Measurements from ENCODE around the gene HAUS7. TPM values are rescaled to one million over a fixed set of nuclear protein-coding genes. Genes with fewer than 3 reads are reported as not detected.

The HAUS7 gene
- total RNA-seq, 2 donors from 2014 or later: 18.1 to 35.7 TPM

- intact Hi-C loops (cut with DNase I): no loop called here
- TF ChIP-seq POLR2AphosphoS5 (IDR thresholded peaks at IDR 0.05) (no peak), CTCF (IDR thresholded peaks at IDR 0.05) (no peak)
- no peak overlapping the region for H3K4me3 ChIP-seq
- no peaks in the 10 kb centered on the region for H3K27me3 ChIP-seq (replicated peaks; ENCODE audit: insufficient read depth)
- H3K9me3 ChIP-seq: no peaks in the 10 kb centered on the region
- WGBS: 94% methylated on average over 14 of the region's 15 CpGs
- DNase-seq (ENCODE audit: low spot score): no peak
- H3K36me3 ChIP-seq: no peaks in the 10 kb centered on the region
- no peak overlapping the region for H3K27ac ChIP-seq
- no peaks in the 10 kb centered on the region for H3K4me1 ChIP-seq (replicated peaks)
Measured at GRCh38 chrX:153449368-153450113, 20.8 kb downstream of the HAUS7 start.

- Histone ChIP-seq H3K27ac (no peak overlapping the region), H3K9me3 (no peaks in the 10 kb centered on the region), H3K27me3 (replicated peaks; ENCODE audit: insufficient read depth) (no peaks in the 10 kb centered on the region), H3K4me1 (replicated peaks) (no peaks in the 10 kb centered on the region), H3K36me3 (no peaks in the 10 kb centered on the region), H3K4me3 (no peak overlapping the region)
- WGBS: 92% methylated on average over 15 of the region's 21 CpGs
- no peak for DNase-seq (ENCODE audit: low spot score)
- intact Hi-C loops (cut with DNase I): no loop called here
- no peak for TF ChIP-seq POLR2A (IDR thresholded peaks at IDR 0.05)
- TF ChIP-seq POLR2AphosphoS5 (IDR thresholded peaks at IDR 0.05): no peak
- TF ChIP-seq CTCF (IDR thresholded peaks at IDR 0.05): no peak
Measured at GRCh38 chrX:153448556-153449367, 21.6 kb downstream of the HAUS7 start.

- Histone ChIP-seq H3K4me3 (no peak overlapping the region), H3K9me3 (no peaks in the 10 kb centered on the region), H3K36me3 (no peaks in the 10 kb centered on the region), H3K4me1 (replicated peaks) (no peaks in the 10 kb centered on the region), H3K27ac (no peak overlapping the region), H3K27me3 (replicated peaks; ENCODE audit: insufficient read depth) (no peaks in the 10 kb centered on the region)
- intact Hi-C loops (cut with DNase I): no loop called here
- no peak for TF ChIP-seq CTCF (IDR thresholded peaks at IDR 0.05)
- no peak for TF ChIP-seq POLR2AphosphoS5 (IDR thresholded peaks at IDR 0.05)
- no peak for TF ChIP-seq POLR2A (IDR thresholded peaks at IDR 0.05)
- 87% methylated on average over 7 of the region's 8 CpGs for WGBS
- no peak for DNase-seq (ENCODE audit: low spot score)
Measured at GRCh38 chrX:153447581-153447960, 22.8 kb downstream of the HAUS7 start.

GRCh38 chrX:153446950-153447580 is 23.3 kb downstream of the HAUS7 start:
- WGBS: 82% methylated on average over 8 of the region's 17 CpGs
- intact Hi-C loops (cut with DNase I): no loop called here

More at GRCh38 chrX:153446950-153447580, 23.3 kb downstream of the HAUS7 start:
- no peaks in the 10 kb centered on the region for H3K9me3 ChIP-seq
- no peaks in the 10 kb centered on the region for H3K4me1 ChIP-seq (replicated peaks)
- TF ChIP-seq POLR2A (IDR thresholded peaks at IDR 0.05) (no peak), POLR2AphosphoS5 (IDR thresholded peaks at IDR 0.05) (no peak), CTCF (IDR thresholded peaks at IDR 0.05) (no peak)
- H3K36me3 ChIP-seq: no peaks in the 10 kb centered on the region
- no peaks in the 10 kb centered on the region for H3K27me3 ChIP-seq (replicated peaks; ENCODE audit: insufficient read depth)
- no peak overlapping the region for H3K27ac ChIP-seq
- no peak for DNase-seq (ENCODE audit: low spot score)
- H3K4me3 ChIP-seq: no peak overlapping the region
